SK-N-SH (cell line): Measurements from ENCODE around the gene AHRR. TPM values are rescaled to one million over a fixed set of nuclear protein-coding genes. Genes with fewer than 3 reads are reported as not detected.

Experiments used
- CTCF ChIA-PET: fragments of 300-600, 350-600 bp; formaldehyde crosslinking; extraction: SDS; loops from one replicate; lab custom pipeline; 2021; lab: Yijun Ruan, JAX
- POLR2A ChIA-PET: fragments of 350-600 bp; sonication (Branson Sonifier 250); formaldehyde crosslinking; extraction: SDS; loops from one replicate; lab custom pipeline; 2020; ENCODE audit warnings: antibody characterized with exemption, inconsistent platforms; lab: Yijun Ruan, JAX
- DNase-seq: peaks from one replicate; pipeline ENCODE4 v3.0.0; 2012
- H2AFZ ChIP-seq: fragments of 200-600 bp; sonication (generic); 2 replicates; pipeline ENCODE4 v1.8.1; 2016; ENCODE audit warnings: antibody characterized with exemption, mild to moderate bottlenecking, low read depth
- H3F3A ChIP-seq: fragments of 200-600 bp; sonication (generic); replicated peaks from 2 replicates; pipeline ENCODE3; 2016; ENCODE audit warnings: antibody characterized with exemption, mild to moderate bottlenecking; ENCODE audit not compliant: insufficient read depth
- H3K27ac ChIP-seq, 2 experiments: fragments of 200-500 bp in 1 of 2; fragments of 200-600 bp in 1 of 2; sonication (Bioruptor generic) in 1 of 2; sonication (generic), shearing (Covaris generic) in 1 of 2; 2 replicates each; pipeline versions ENCODE4 v1.5.1 to v1.6.1; 2014 to 2016; ENCODE audit warnings: low read depth in 2 of 2, inconsistent platforms in 1 of 2, low read length in 1 of 2, mild to moderate bottlenecking in 1 of 2, mixed read lengths in 1 of 2
- H3K27me3 ChIP-seq: fragments of 200-600 bp; sonication (generic), shearing (Covaris generic); 2 replicates; pipeline ENCODE4 v1.6.1; 2016; ENCODE audit warnings: mixed run types; ENCODE audit not compliant: insufficient read depth
- H3K36me3 ChIP-seq, 2 experiments: fragments of 200-500 bp in 1 of 2; fragments of 200-600 bp in 1 of 2; sonication (Bioruptor generic) in 1 of 2; sonication (generic) in 1 of 2; replicated peaks in 1 of 2; 2 replicates each; pipeline versions ENCODE3 to v1.5.1; 2014 to 2016; ENCODE audit warnings: low read length in 1 of 2, mild to moderate bottlenecking in 1 of 2; ENCODE audit not compliant: insufficient read depth in 2 of 2, control insufficient read depth in 1 of 2
- H3K4me1 ChIP-seq, 2 experiments: fragments of 200-500 bp in 1 of 2; fragments of 200-600 bp in 1 of 2; sonication (Bioruptor generic) in 1 of 2; sonication (generic), shearing (Covaris generic) in 1 of 2; 2 replicates each; pipeline versions ENCODE4 v1.5.1 to v1.6.1; 2014 to 2016; ENCODE audit warnings: low read depth in 1 of 2, low read length in 1 of 2, mixed run types in 1 of 2; ENCODE audit not compliant: insufficient read depth in 2 of 2, control insufficient read depth in 1 of 2
- H3K4me2 ChIP-seq: fragments of 200-600 bp; sonication (generic), shearing (Covaris generic); 2 replicates; pipeline ENCODE4 v1.6.1; 2017; ENCODE audit warnings: mixed run types
- H3K4me3 ChIP-seq, 2 experiments: fragments of 200-500 bp in 1 of 2; fragments of 200-600 bp in 1 of 2; sonication (Bioruptor generic) in 1 of 2; sonication (generic), shearing (Covaris generic) in 1 of 2; 2 replicates each; pipeline versions ENCODE4 v1.5.1 to v1.8.1; 2014 to 2016; ENCODE audit warnings: low read depth in 2 of 2, inconsistent platforms in 1 of 2, low read length in 1 of 2, mild to moderate bottlenecking in 1 of 2, mixed read lengths in 1 of 2, moderate library complexity in 1 of 2
- H3K79me2 ChIP-seq: fragments of 200-600 bp; sonication (generic); 2 replicates; pipeline ENCODE4 v1.8.1; 2017; ENCODE audit warnings: mild to moderate bottlenecking; ENCODE audit not compliant: insufficient read depth
- H3K9ac ChIP-seq: fragments of 200-600 bp; sonication (generic); 2 replicates; pipeline ENCODE4 v1.6.1; 2017; ENCODE audit warnings: mixed run types
- H3K9me2 ChIP-seq: fragments of 200-600 bp; sonication (generic); 2 replicates; pipeline ENCODE4 v1.6.1; 2017; ENCODE audit warnings: mixed run types
- H3K9me3 ChIP-seq: fragments of 200-600 bp; sonication (generic); 2 replicates; pipeline ENCODE4 v1.6.1; 2017; ENCODE audit warnings: mixed run types, mild to moderate bottlenecking, moderate library complexity
- H4K20me1 ChIP-seq: fragments of 200-600 bp; sonication (generic); 2 replicates; pipeline ENCODE4 v1.6.1; 2017; ENCODE audit warnings: mild to moderate bottlenecking, mixed run types; ENCODE audit not compliant: insufficient read depth
- EZH2phosphoT487 ChIP-seq: fragments of 200-600 bp; sonication (generic); IDR thresholded peaks from 2 replicates; pipeline ENCODE4 v1.6.1; 2017; ENCODE audit warnings: low read depth, mixed run types, mild to moderate bottlenecking, antibody characterized with exemption, moderate library complexity, borderline replicate concordance
- GATA2 ChIP-seq: sonication (generic); formaldehyde crosslinking; IDR thresholded peaks from 2 replicates; pipeline ENCODE4 v1.5.0; 2020; ENCODE audit warnings: mild to moderate bottlenecking, missing genetic modification reagents
- JUND ChIP-seq: IDR thresholded peaks from 2 replicates; pipeline ENCODE4 v1.4.0; 2012
- MEF2A ChIP-seq: IDR thresholded peaks from 2 replicates; pipeline ENCODE4 v1.4.0; 2012; ENCODE audit warnings: low read depth, borderline replicate concordance
- NFIC ChIP-seq: IDR thresholded peaks from 2 replicates; pipeline ENCODE4 v1.4.0; 2012; ENCODE audit warnings: borderline replicate concordance
- NRF1 ChIP-seq: IDR thresholded peaks from 2 replicates; pipeline ENCODE4 v1.6.1; 2012; ENCODE audit warnings: low read depth, mild to moderate bottlenecking, low read length
- POLR2AphosphoS5 ChIP-seq: IDR thresholded peaks from 2 replicates; pipeline ENCODE4 v1.6.1; 2012; ENCODE audit warnings: low read depth, low read length
- RAD21 ChIP-seq: IDR thresholded peaks from 2 replicates; pipeline ENCODE4 v1.6.1; 2012; ENCODE audit warnings: mild to moderate bottlenecking, low read length
- RCOR1 ChIP-seq: fragments of 150-350 bp; IDR thresholded peaks from 2 replicates; pipeline ENCODE4 v1.6.1; 2017; ENCODE audit warnings: antibody characterized with exemption, low read length
- RFX5 ChIP-seq: IDR thresholded peaks from 2 replicates; pipeline ENCODE4 v1.6.1; 2012; ENCODE audit warnings: mild to moderate bottlenecking, improper control_type of control experiment, low read length
- RXRA ChIP-seq: IDR thresholded peaks from 2 replicates; pipeline ENCODE4 v1.4.0; 2012; ENCODE audit warnings: low read depth, mild to moderate bottlenecking, borderline replicate concordance
- SIN3A ChIP-seq: IDR thresholded peaks from 2 replicates; pipeline ENCODE4 v1.6.1; 2012; ENCODE audit warnings: low read depth, mild to moderate bottlenecking, low read length, moderate library complexity, borderline replicate concordance
- TAF1 ChIP-seq: IDR thresholded peaks from 2 replicates; pipeline ENCODE4 v1.6.1; 2012; ENCODE audit warnings: low read depth, mild to moderate bottlenecking, low read length, moderate library complexity, borderline replicate concordance
- TEAD4 ChIP-seq: IDR thresholded peaks from 2 replicates; pipeline ENCODE4 v1.4.0; 2012; ENCODE audit warnings: mild to moderate bottlenecking, borderline replicate concordance; ENCODE audit not compliant: insufficient read depth
- YY1 ChIP-seq: IDR thresholded peaks from 2 replicates; pipeline ENCODE4 v1.4.0; 2012; ENCODE audit warnings: low read depth, mild to moderate bottlenecking
- WGBS: methylation state at CpG from one replicate; pipeline ENCODE4 v1.1.6; 2017; ENCODE audit warnings: low lambda C conversion rate; 5-methylcytosine and 5-hydroxymethylcytosine counted together
- polyA plus RNA-seq, 3 experiments: library from polyadenylated mRNA; depleted of rRNA; stranded (reverse); fragments of >200 nt; gene quantifications; 2 replicates each; pipeline ENCODE4 v1.2.3, GENCODE V29; 2012
- TF ChIP-seq, protein P1 (sequence below): fragments of 150-350 bp; IDR thresholded peaks from 2 replicates; pipeline ENCODE4 v1.6.1; 2017; ENCODE audit warnings: antibody characterized with exemption, low read length, low read depth, borderline replicate concordance
- TF ChIP-seq, protein P2 (sequence below): fragments of 200-600 bp; sonication (generic); IDR thresholded peaks from 2 replicates; pipeline ENCODE4 v1.6.1; 2017; ENCODE audit warnings: antibody characterized with exemption, mild to moderate bottlenecking, moderate library complexity
- TF ChIP-seq, protein P3 (sequence below): IDR thresholded peaks from 2 replicates; pipeline ENCODE4 v1.4.0; 2012; ENCODE audit warnings: low read depth, borderline replicate concordance

The AHRR gene
- polyA plus RNA-seq, 1 of the 3 experiments (the other 2 are of a cell fraction), result 0.71 TPM

DNA sequence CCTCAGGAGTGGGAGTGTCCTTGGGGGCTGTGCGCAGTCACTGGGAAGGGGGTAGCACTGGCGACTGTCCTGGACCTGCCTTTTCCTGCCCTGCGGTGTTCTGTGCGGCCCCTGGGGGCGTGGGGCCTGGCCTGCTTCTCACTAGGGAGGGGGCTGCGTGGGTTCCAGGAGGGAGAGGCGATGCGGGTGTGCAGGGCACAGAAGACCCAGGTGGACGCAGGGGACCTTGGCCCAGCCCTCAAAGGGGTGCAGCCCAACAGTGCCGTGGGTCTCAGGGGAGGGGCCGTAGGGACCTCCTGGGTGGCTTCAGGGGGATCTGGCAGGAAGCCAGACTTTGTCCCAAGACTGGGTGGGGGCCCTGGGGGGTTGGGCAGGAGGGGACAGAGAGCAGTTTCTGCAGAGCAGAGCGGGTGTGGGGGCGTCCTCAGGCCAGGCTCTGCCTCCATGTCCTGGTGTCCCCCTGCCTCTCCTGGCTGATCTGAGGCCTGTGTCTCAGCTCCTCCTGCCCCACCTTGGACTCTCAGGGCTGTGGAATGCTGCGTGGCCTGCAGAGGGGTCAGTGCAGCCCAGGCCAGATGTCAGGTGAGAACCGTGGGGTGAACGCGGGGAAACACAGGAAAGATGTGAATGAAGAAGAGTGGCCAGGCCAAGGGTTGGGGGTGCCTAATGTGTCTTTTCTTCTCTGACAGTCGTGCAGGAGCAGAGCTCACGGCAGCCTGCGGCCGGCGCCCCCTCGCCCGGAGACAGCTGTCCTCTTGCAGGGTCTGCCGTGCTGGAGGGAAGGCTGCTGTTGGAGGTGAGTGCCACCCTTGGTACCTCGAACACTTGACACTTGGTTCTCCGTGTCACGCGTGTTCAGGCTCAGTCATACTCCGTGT is 54.6 kb downstream of the AHRR start:
- peaks cover 9% of the 10 kb centered on the region; the same call in 1 of the 2 replicates for H3K27me3 ChIP-seq
- no peaks in the 10 kb centered on the region for H3K36me3 ChIP-seq
- H3K9me2 ChIP-seq, result no peaks in the 10 kb centered on the region
- WGBS, result 88% methylated on average over 26 of the region's 30 CpGs
- no peak overlapping the region for H3K4me3 ChIP-seq
- no peak overlapping the region for H2AFZ ChIP-seq
- H3K4me1 ChIP-seq, result peaks cover 0 to 10% of the 10 kb centered on the region in 2 experiments; a peak in 1 of 4 replicates
- H3K9me3 ChIP-seq, result no peaks in the 10 kb centered on the region
- CTCF ChIA-PET, result interaction anchor here (0.8 to 1.3 kb wide), 2 partner anchors 37 to 61 kb away, joined by 3 read pairs; no protein-coding TSS in a partner anchor
- no peaks in the 10 kb centered on the region for H4K20me1 ChIP-seq
- TF ChIP-seq MEF2A (no peak), TEAD4 (no peak), YY1 (no peak), SIN3A (no peak), NFIC (no peak), NRF1 (no peak), TAF1 (no peak), RCOR1 (no peak), EZH2phosphoT487 (no peak)
- TF ChIP-seq, protein P1, sequence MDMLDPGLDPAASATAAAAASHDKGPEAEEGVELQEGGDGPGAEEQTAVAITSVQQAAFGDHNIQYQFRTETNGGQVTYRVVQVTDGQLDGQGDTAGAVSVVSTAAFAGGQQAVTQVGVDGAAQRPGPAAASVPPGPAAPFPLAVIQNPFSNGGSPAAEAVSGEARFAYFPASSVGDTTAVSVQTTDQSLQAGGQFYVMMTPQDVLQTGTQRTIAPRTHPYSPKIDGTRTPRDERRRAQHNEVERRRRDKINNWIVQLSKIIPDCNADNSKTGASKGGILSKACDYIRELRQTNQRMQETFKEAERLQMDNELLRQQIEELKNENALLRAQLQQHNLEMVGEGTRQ, result no peak
- TF ChIP-seq, protein P2, sequence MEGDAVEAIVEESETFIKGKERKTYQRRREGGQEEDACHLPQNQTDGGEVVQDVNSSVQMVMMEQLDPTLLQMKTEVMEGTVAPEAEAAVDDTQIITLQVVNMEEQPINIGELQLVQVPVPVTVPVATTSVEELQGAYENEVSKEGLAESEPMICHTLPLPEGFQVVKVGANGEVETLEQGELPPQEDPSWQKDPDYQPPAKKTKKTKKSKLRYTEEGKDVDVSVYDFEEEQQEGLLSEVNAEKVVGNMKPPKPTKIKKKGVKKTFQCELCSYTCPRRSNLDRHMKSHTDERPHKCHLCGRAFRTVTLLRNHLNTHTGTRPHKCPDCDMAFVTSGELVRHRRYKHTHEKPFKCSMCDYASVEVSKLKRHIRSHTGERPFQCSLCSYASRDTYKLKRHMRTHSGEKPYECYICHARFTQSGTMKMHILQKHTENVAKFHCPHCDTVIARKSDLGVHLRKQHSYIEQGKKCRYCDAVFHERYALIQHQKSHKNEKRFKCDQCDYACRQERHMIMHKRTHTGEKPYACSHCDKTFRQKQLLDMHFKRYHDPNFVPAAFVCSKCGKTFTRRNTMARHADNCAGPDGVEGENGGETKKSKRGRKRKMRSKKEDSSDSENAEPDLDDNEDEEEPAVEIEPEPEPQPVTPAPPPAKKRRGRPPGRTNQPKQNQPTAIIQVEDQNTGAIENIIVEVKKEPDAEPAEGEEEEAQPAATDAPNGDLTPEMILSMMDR, result no peak
- H3K27ac ChIP-seq, result no peak overlapping the region
- DNase-seq, result peak; percentile 27
- H3K9ac ChIP-seq, result no peak overlapping the region
- H3K4me2 ChIP-seq, result no peak overlapping the region
- POLR2A ChIA-PET, result no interaction called here
- H3K79me2 ChIP-seq, result no peaks in the 10 kb centered on the region
- H3F3A ChIP-seq, result no peaks in the 10 kb centered on the region

DNA sequence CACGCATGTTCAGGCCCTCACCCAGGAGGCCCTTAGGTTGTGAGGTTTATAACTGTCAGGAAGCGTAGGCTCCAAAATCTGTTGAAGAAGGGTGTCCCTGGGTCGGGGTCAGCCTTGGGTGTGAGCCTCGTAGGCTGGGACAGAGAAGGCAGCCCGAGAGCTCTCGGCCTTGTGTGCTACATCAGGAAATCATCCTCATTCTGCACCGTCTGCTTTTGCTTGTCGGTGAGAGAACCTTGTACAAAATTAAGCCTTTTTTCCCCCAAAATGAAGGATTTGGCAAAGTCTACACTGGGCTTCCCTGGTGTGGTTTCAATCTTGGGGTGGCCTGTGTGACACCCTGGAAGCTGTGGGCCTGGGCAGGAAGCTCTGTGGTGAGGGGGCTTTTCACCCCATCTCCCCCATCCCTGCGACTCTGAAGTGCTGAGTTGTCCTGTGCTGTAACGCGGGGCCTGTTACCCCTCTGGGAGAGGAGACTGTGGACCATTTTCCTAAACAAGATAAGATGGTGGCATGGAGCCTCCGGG is 55.3 kb downstream of the AHRR start:
- H3K9me3 ChIP-seq, result no peaks in the 10 kb centered on the region
- peaks cover 9% of the 10 kb centered on the region; the same call in 1 of the 2 replicates for H3K27me3 ChIP-seq
- ChIA-PET POLR2A (no interaction called here), CTCF (interaction anchor here (0.8 kb wide), 1 partner anchor 60 kb away, joined by 3 read pairs; no protein-coding TSS in a partner anchor)
- no peaks in the 10 kb centered on the region for H3K9me2 ChIP-seq
- peaks cover 0 to 10% of the 10 kb centered on the region in 2 experiments; a peak in 1 of 4 replicates for H3K4me1 ChIP-seq
- peak; percentile 17 for DNase-seq
- no peak overlapping the region for H3K4me2 ChIP-seq
- H3K36me3 ChIP-seq, result no peaks in the 10 kb centered on the region
- H3K9ac ChIP-seq, result no peak overlapping the region
- WGBS, result 83% methylated on average over 12 of the region's 12 CpGs
- no peak overlapping the region for H3K27ac ChIP-seq
- no peaks in the 10 kb centered on the region for H4K20me1 ChIP-seq
- TF ChIP-seq, protein P3, sequence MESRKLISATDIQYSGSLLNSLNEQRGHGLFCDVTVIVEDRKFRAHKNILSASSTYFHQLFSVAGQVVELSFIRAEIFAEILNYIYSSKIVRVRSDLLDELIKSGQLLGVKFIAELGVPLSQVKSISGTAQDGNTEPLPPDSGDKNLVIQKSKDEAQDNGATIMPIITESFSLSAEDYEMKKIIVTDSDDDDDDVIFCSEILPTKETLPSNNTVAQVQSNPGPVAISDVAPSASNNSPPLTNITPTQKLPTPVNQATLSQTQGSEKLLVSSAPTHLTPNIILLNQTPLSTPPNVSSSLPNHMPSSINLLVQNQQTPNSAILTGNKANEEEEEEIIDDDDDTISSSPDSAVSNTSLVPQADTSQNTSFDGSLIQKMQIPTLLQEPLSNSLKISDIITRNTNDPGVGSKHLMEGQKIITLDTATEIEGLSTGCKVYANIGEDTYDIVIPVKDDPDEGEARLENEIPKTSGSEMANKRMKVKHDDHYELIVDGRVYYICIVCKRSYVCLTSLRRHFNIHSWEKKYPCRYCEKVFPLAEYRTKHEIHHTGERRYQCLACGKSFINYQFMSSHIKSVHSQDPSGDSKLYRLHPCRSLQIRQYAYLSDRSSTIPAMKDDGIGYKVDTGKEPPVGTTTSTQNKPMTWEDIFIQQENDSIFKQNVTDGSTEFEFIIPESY, result no peak
- TF ChIP-seq RFX5, result no peak
- TF ChIP-seq TAF1, result no peak
- no peak for TF ChIP-seq NRF1
- TF ChIP-seq, protein P1, result no peak
- TF ChIP-seq RAD21, result no peak
- TF ChIP-seq RCOR1, result no peak
- no peak for TF ChIP-seq MEF2A
- TF ChIP-seq RXRA, result no peak
- no peak for TF ChIP-seq YY1
- TF ChIP-seq JUND, result no peak
- no peak for TF ChIP-seq GATA2 (CRISPR knock-in tag)
- no peak for TF ChIP-seq POLR2AphosphoS5
- H3K79me2 ChIP-seq, result no peaks in the 10 kb centered on the region
- H2AFZ ChIP-seq, result no peak overlapping the region
- no peaks in the 10 kb centered on the region for H3F3A ChIP-seq
- no peak overlapping the region for H3K4me3 ChIP-seq
